Activated CD8-positive, alpha-beta memory T cell treated with anti-CD3 and anti-CD28 coated beads for 48 hours (primary cell): ENCODE data around the gene FAM174B.
"Not testable (repeated sequence)": the region's sequence is repeated elsewhere in the genome, so short reads cannot be mapped to it uniquely, and the experiment has no call there.

Source experiments
- DNase-seq, 3 experiments: peaks; one replicate each; pipeline ENCODE4 v3.0.0-alpha.2; 2020; ENCODE audit warnings: low read depth in 2 of 3, low spot score in 2 of 3

FAM174B gene

DNA sequence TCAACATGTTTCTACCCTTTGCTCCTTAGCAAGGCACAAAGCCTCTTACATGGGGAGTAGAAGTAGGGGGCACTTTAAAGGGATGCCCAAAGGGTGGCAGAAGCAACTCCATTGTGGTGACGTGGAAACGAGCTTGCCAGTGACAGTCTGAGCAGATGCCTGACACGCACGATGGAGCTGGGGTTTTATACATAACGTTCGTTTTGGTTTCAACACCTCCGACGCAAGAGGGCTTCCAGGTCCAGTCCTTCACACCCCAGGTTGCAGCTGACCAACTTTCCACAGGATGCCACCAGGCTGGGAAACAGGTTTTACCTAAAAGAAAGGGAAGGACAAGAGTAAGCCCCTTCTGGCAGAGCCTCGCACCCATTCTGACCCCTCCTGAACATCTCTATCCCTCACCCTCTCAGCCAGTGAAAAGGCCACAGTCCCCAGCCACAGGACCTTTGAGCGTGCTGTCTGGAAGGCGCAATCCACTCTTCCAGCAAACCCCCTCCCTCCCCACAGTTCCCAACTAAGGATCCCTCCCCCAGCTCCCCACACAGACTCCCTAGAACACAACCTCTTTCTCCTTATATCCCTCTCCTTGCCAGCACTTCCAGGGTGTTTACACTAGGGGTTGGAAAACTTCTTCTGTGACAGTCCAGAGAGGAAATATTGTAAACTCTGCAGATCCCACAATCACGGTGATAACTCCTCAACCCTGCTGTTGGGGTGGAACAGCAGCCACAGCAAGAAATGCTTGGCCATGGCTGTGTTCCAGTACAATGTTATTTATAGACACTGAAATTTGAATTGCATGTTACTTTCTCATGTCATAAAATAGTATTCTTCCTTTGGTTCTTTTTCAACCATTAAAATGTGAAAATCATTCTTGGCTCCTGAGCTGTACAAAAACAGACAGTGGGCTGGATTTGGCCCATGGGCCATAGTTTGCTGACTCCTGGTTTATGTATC lies 36.2 kb downstream of the FAM174B start:
- DNase-seq: no peak

DNA sequence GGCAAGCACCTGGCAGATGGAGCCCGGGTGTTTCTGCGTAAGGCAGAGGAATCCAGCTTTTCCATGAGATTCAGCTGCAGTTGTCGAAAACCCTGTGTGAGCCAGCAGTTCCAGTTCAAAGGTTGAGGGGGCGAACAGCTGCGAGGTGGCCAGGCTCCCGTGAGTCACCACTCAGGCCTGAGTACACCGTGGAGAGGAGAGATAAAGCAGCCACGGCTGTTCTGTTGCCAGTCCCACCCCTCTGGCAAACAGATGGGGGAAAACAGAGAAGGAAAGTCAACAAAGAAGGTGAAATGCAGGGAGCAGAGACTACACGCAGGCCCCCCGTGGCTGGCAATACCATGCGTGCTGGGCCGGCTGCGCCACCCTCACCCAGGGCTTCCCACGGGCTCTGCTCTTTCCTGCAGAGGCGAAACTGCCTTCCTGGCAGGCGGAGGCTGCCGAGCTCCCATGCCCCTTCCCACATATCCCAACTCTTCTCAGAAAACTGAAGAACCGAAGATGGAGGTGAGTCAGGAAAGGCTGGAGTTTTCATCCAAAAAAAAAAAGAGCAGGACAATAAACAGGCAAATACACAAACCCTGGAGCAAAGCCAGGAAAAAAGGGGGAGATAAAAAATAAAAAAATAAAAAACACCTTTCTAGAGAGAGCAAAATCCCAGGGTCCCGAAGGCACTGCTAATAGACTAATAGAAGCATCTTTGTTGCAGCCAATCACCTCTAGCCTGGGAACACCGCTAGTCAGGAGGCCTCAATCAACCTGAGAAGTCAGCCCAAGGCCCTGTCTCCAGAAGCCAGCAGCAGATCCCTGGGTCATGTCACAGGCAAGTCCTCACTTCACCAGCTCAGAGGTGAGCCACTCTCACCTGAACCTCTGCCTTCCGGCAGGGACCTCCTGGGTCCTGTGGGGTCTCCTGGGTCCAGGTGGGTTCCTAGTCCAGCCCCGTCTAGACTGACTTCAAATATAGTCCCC lies 37.7 kb downstream of the FAM174B start:
- DNase-seq: no peak

DNA sequence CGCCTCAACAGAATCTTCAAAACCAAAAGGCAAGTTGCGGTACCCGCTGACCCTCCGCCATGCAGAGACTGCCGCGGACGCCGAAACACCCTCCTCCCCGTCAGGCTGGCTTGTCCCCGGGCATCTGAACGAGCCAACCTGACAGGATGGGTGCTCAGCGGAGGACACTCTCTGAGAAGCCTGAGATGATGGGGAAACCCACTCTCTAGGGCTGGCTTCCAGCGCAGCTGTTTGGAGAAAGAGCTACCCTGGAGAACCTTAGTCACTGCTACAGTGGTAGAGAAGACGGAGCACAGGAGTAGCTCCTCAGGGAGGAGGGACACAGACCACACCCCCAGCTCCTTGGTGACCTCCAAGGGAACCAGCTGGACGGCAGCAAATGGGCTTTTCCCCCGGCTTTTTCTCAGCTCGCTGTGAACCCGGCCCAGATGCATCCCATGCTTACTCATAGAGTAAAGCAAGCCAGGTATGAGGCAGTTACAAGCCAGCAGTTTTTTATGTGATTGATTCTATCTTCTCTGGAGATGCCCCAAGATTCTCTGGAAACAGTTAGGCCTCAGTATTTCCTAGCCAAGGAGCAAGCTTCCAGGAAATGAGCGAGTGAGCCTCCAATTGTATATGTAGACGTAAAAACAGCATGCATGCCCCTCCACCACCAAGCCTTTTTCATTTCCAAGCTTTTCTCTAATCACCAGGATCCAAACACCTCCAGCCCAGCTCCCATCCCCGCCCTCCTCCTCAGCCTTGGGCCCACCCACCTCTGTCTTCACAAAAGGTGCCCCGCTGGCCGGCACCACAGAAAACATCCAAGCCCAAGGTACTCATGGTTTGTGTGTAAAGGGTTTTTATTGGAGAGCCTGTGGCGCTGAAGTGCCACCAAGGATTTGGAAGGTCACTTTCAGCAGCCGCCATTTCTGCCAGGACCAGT lies 38.7 kb downstream of the FAM174B start:
- no peak for DNase-seq

DNA sequence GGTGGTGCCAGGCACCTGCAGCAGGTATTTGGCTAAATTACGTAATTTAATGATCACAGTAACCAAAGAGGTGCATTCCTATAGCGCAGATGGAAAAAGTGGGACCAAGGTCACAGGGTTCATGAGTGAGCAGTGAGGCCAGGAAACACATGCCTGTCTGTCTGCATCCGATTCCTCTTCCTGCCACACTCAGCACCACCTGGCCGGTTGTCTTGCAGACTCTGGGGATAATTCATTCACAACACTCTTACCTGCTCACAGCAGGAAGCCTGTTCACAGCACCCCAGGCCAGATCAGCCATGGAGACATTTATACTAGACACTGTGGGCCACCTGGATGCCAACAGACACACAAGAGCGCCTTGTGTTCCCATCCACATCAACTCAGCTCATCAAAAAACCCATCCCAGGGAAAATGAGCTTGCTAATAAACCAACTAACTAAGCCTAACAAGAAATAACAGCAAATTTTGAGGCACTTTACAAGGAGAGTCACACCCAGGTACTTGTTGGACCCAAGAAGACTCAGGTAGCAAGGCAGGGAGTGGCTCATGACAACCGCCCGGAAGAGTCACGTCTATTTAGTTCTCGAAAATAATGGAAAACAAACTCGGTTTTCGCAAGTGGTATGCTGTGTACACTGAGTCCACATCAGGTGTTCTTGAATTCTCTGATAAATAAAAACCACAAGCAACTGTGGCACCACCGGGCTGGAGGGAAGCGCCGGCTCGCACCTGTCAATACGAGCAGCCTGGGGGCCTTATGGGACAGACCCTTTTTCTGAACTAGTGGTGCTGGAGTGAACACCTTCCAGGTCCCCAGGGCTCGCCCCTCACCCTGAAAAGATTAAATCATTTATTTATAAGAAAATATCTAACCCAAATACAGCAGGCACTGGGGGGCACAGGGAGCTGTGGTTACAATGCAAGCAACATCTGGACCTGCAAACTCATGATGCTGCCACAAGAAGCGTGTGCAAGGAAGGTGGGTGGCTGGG lies 40.5 kb downstream of the FAM174B start:
- DNase-seq: no peak

DNA sequence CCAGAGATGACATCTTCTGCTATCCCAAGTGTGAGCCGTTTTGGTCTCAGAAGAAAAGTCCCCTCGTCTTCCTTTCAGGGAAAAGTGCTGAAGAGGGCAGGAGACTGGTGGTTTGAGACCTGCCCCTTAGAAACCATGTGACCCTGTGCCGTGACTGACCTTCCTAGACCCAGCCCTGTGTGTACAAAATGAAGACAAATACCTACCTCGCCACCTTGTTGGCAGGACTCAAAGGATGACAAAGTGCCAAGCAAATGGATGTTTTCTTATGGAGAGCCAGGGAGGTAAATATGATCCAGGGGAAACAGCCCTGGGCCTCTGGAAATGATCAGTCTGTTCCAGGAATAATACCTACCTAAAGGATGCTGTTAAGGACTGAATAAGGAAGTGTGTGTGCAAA lies 41.3 kb downstream of the FAM174B start:
- no peak for DNase-seq

DNA sequence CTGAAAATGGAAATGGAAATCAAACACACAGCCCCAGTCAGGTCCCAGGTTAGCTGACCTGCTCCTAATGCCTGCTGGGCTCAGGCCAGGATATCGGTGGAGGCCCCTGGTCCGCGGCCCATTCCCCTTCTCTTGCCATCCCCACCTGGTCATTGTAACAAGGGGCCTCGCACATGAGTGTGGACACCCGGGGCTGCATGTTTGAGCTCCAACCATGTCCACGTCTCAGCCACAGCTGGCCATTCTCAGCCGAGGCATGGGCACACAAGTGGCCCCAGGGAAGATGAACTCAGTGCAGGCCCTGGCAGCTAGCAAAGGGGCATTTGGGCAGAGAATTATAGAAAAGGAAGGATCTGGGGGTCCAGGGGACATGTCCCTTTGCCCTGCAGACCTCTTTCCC lies 41.7 kb downstream of the FAM174B start:
- DNase-seq: no peak

DNA sequence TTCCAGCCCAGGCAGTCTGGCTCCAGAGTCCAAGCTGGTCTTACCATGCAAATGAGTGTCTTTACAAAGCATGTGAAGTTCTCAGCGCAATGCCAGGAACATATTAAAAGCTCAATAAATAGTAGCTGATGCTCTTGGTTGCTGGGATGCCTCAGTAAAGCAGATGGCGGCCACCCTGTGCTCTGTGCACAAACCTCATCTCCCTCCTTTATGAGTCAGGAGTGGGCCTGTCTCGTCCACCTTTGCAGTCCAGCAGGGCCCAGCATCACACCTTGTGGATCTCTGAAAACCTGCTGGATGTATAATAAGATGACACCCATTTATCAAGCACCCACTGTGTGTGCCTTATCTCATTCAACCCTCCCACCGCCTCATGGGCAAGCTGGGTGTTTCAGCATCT lies 42.7 kb downstream of the FAM174B start:
- DNase-seq: no peak

DNA sequence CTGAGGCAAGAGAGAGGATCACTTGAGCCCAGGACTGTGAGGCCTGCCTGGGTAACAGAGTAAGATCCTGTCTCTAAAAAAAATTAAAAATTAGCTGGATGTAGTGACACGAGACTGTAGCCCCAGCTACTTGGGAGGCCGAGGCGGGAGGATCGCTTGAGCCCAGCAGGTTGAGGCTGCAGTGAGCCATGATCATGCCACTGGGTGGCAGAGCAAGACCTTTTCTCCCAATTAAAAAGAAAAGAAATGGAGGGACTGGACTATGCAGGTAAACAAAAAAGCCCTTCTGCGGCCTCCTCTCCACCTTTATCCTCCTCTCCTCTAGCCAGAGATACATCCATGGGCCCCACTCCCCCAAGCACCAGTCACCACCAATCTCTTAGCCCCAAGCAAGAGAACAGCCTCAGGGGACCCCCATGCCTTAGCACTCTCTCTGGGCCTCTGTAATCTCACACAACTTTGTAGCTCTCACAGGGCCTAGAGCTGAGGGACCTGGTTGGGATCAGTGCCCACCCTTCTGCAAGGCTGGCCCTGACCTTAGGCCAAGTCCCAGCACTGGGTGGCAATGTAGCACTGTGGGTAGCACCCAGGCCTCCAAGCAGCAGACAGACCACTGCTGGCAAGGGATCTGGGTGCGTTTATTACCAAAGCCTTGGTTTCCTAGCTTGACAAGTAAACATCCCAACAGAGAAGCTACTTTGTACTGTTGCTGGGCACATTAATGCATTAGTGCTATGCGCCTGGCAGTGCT lies 43.4 kb downstream of the FAM174B start:
- no peak for DNase-seq

DNA sequence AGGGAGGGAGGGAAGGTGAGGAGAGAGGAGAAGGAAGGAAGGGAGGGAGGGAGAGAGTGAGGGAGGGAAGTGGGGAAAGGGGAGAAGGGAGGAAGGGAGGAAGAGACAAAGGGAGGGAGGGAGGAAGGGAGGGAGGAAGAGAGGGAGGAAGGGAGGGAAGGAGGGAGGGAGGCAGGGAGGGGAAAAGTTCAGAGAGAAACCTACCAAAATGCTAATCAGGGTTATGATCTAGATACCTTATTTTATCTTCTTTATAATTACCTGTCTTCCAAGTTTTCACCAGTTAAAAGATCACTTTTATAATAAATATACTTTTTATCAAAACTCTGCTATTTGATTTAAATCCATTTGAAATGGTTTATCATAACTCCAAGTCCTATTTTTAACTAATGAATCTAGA lies 44.4 kb downstream of the FAM174B start:
- DNase-seq: no peak

DNA sequence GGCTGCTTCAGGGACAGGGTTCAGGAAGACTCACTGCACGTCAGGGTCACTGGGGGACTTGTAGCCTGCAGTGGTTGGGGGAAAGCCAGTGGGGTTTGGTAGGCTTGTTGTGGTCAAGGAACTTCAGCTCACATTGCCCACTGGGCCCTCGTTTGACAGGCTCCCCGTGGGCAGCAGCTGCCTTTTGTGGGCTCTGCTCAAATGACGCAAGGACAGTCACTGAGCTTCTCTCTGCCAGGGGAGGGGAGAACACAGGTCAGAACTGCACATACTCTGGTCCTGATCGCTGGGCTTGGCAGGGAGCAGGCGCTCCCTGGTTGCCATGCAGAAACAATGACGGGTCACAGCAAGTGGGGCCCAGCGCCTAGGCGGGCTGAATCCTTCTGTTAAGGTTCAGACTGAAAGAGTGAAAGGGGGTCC lies 45.5 kb downstream of the FAM174B start:
- DNase-seq: no peak

DNA sequence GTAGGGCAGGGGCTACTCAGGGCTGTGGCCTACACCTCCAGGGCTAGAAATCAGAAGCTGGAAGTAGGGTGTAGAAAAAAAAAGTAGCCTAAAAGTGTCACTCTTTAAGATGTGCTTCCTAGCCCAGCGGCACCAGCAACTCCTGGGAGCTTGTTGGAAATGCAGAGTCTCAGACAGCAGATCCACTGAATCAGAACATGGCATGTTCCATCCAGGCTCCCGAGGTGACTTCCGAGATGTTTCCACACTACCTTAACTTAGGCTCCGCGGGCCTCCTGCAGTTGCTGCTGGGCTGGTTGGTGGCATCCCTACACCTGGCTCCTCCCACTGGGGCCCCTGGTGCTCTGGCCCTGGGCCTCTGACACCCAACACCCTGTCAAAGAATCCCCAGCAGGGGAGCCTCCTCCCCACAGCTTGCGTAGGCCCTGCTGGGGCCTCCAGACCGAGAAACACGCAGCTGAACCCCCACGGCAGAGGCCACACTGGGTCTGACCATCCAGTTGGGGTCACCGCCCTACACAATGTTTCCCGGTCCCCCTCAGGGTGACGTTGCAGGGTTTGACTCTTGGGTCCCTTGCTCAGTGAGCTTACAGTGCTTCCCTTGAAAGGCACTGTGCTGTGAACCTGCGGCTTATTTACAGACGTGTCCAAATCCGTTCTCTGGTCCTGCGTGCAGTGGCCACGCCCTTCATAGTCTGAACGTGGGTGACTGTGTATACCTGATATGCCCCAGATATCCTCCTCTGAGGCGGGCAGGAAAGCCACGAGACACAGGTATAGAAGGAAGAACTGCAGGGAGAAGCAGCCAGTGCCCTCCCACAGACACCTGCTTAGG lies 46.5 kb downstream of the FAM174B start:
- DNase-seq: no peak

DNA sequence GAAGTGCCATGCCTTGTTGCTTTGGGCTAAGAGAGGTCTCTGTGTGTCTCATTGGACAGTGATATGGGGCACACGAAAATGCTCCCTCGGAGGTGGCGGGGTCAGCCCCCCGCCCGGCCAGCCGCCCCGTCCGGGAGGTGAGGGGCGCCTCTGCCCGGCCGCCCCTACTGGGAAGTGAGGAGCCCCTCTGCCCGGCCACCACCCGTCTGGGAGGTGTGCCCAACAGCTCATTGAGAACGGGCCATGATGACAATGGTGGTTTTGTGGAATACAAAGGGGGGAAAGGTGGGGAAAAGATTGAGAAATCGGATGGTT lies 48.8 kb downstream of the FAM174B start:
- not testable (repeated sequence) for DNase-seq

DNA sequence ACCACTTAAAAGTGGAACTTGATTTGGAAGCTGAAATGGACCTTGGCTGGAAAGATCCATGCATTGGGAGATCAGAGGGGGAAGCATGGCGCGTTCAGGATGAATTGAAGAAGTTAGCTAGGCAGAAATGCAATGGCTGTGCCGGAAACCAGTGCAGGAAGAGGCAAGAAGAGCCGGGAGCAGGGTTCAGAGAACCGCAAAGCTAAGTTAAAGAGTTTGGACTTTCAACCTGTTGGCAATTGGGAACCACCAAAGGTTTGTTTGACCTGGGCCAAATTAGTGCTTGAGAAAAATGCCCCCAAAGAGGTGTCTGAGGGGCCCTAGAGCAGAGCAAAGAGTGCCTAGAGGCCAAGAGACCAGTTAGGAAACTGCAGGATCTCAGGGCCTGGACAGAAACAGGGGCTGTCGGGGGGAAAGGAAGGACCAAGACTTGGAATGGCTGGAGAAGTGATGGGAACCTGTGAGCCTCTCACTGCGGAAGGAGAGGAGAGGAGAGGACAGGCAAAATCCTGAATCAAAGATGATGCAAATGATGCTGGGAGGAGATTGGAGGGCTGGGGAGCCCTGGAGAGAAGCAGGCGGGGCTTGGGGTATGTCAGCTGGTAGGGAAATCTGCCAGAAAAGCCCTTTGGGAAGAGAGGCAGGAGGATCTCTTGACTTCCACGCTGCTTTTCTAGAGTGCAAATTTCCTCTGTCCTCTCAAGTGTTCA lies 49.3 kb downstream of the FAM174B start:
- DNase-seq: no peak

DNA sequence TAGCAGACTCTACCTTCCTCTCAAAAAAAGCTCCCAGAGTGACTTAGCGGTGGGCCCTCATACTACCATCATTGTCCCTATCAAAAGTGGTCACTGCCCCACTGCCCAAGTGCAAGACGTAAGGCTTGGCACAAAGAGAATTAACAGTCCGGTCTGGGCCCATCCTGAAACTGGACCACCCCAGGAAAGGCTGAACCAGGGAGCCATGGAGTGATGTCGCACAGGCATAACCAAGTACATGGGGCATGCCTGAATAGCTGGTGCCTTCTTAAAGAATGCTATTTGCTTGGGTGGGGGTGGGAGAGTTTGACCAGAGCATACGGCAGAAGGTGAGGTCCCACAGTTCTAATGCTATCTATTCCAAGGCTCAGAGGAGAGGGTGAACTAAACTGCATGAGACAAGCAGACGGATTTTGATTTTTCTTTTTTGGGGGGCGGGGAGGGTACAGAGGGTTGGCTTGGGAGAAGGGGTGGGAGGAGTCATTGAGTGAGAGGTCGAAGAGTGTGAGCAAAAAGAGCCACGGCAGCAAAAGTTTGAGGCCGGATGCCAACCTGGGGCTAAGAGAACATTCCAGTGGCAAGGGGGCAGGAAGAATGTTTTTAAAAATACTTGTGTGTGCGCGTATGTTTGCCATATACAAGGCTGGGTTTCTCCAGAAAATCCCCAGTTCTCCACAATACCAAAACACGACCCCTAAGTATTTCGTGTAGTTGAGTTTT lies 50.2 kb downstream of the FAM174B start:
- DNase-seq: no peak

DNA sequence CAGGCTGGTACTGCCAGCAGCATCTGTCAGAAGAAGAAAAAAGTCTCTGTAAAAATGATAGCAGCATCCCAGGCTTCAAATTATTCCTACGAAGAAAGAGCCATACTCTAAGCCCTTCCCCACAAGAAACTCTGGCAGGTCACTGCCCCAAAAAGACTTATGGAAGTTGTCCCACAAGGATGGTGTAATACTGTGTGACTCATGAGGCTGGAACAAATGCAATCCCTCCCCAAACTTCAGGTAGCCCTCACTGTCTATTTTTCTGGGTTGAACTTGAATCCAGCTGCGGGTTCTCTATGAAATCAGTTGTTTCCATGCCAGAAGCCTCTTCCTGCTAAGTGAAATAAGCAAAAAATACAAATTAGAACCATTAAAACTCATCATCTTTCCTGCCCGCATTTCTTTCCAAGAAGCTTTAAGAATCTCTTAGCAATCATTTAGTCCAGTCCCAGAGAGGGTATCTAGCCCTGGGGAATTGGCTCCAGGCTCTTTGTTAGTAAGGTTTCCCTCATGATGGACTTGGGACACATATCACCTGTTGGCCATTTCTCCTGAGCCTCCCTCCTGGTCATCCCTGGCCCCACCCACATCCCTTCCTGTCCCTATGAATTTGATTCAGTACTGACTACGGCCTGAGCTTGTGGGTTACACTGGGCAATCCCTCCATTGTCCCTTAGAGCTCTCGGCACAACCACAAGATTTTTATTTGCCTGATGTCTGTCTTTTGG lies 51.7 kb downstream of the FAM174B start:
- DNase-seq: no peak

DNA sequence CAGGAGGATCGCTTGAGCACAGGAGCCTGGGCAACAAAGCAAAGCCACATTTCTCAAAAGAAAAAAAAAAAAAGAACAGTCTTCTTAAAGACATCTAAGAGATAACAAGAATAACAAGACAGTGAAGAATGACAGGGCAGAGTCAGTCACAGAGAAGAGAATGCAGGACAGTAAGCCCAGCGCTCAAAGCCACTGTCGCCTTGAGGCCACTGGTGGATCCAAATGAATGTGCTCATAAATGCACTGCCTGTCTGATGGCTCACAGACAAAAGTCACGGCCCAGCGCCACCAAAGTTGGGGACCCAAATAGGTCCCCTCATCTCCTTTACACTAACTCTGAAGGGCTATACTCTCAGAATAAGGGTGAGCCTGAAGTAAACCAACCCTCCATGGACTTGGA lies 52.3 kb downstream of the FAM174B start:
- DNase-seq: no peak
